Left ventricle myocardium superior (tissue), 1 donor: Measurements from ENCODE around the gene DPYD. TPM values are rescaled to one million over a fixed set of nuclear protein-coding genes. Genes with fewer than 3 reads are reported as not detected.

ENCODE experiments used
- ATAC-seq: fragments of 200-7000 bp; cut with Tn5 transposase; one replicate; pipeline ENCODE4 v1.9.1; 2020; ENCODE audit warnings: mild to moderate bottlenecking, moderate library complexity
- DNase-seq: peaks from one replicate; pipeline ENCODE4 v3.0.0-alpha.2; 2020
- intact Hi-C: fragments of 100-400 bp; cut with micrococcal nuclease; formaldehyde crosslinking; loops from one replicate; pipeline ENCODE4 v1.11.0; 2022
- total RNA-seq: library from RNA; stranded (reverse); fragmentation: NEBNext Ultra II Directional; extraction: Animal tissue kit (Norgen Biotek cat#: 25700); gene quantifications from one replicate; pipeline ENCODE4 v1.2.1, GENCODE V29; 2021
- donor health status: DM: no; HTN: yes; CAD: no; lungs with severe emphysema.

The DPYD gene
- total RNA-seq, 1 donor from 2014 or later, result 11.6 TPM

DNA sequence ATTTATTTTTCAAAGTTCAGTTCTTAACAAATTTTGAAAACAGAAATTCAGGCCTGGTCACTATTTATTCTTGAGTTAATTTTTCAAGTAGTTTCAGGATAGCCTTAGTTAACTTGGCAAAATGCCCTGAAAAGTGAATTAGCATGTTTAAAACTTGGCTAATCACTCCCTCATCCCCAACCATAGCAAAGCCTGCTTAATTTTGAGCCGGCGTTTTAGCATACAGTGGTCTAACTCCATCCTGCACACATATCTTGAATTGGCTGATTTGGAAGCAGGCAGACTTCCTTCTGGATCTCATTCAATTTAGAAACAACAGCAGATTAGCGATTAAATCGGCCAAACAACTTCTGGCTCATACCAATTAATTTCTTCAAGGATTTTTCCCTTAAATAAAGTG is 760.0 kb downstream of the DPYD start:
- intact Hi-C loops, result no loop called here
- DNase-seq (no peak), ATAC-seq (peak; percentile 30)

- intact Hi-C loops, result no loop called here
Observed at GRCh38 chr1:97159342-97159741, 761.5 kb downstream of the DPYD start.

DNA sequence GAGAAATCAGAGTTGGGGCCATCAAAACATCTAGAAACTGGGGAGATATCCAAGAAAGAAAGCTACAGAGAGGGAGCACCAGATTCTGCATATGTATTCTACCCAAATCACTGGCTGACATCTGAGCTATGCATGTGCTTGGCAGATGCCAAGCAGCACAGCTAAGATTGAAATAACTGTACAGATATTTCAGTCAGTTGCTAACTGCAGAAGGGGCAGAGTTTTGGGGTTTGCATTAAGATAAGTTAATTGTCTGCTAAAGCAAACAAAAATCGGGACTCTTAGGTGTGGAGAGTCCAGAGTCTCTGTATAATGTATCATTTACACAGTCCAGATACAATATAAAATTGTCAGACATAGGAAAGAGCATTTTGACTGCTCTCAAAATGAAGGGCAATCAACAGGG is 762.1 kb downstream of the DPYD start:
- ATAC-seq, result no peak
- no peak for DNase-seq
- intact Hi-C loops, result no loop called here

More at GRCh38 chr1:97159342-97159741, 761.5 kb downstream of the DPYD start:
- no peak for DNase-seq
- no peak for ATAC-seq

- intact Hi-C loops, result no loop called here
- ATAC-seq, result no peak
- DNase-seq, result no peak
Observed at GRCh38 chr1:97157991-97158390, 762.8 kb downstream of the DPYD start.

- ATAC-seq (no peak), DNase-seq (no peak)
- intact Hi-C loops, result no loop called here
Observed at GRCh38 chr1:97151651-97152050, 769.2 kb downstream of the DPYD start.

DNA sequence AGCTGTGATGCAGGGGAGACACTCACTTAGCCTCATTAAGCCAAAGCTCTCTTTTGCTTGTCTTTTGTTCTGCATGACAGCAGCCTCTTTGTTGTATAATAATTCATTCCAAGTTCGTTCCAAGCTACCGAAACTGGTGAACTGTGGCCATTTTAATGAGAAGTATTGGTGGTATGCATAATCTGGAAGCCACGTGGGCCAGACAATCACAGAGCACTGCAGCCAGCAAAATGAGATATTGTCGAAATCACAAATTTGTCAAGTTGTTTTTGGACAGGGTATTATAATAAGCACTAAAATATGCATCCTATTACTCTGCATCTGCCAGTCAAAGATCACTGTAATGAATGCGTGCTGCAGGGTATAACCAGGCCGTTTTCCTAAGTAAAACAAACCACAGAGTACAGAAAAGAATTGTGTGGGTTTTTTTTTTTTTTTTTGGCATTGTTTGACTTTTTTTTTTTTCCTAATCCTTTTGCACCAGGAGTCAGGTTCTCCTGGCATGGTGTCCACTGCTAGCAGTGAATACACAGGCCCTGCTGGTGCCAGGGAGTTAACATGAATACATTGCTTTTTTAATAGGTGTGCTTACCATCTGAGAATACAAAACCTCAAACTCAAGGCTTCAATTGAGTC is 775.4 kb downstream of the DPYD start:
- DNase-seq (no peak), ATAC-seq (no peak)
- intact Hi-C loops, result no loop called here

GRCh38 chr1:97144527-97144926 is 776.3 kb downstream of the DPYD start:
- ATAC-seq (no peak), DNase-seq (no peak)
- intact Hi-C loops, result no loop called here

DNA sequence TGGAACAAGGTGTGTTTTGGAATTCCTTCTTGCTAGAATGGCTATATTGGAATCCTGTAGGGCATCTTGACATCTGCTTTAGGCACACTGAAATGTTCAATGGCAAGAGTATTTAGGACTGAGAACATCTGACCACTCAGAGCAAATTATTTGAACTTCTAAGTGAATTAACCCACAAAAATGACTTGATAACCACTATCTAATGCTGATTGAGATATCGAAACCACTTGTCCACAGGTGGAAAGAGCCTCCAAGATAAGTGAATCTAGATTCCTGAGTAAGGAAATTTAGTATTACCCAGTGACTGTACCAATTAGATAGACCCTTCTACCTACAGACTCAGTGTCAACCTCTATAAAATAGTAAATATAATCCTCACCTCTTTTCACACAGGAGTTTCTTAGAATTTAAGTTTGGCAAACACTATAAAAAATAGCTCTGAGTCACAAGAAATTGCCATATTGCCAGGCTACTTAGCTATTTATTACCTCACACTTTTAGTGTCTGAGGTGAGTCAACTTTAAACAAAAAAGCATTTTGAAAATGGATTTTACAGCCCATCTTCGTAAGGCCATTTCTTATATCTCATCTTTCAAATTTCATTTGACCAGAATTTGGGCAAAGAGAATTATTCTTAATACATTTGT is 777.5 kb downstream of the DPYD start:
- intact Hi-C loops, result no loop called here
- ATAC-seq (no peak), DNase-seq (no peak)

GRCh38 chr1:97140611-97141010 is 780.2 kb downstream of the DPYD start:
- intact Hi-C loops, result no loop called here
- no peak for DNase-seq
- ATAC-seq, result no peak

DNA sequence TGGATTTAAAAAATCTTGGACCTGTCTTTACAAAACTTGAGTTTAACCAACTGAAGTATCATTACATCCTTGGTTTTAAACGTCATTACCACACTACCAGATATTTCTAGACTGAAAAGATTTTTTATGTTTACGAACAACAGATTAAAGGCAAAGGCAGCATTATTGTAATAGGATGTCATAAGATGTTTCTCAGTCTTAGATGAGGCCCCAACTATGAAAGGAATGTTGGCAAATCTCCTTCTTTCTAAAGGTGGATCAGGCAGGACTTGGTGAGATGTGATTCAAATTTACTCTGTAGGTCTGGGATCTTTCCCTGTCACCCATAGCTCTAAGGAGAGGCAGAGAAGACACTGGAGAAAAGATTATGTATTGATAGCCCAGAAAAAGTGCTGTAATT is 781.3 kb downstream of the DPYD start:
- intact Hi-C loops, result no loop called here
- DNase-seq (no peak), ATAC-seq (no peak)

GRCh38 chr1:97138515-97139032 is 782.3 kb downstream of the DPYD start:
- ATAC-seq, result peak; percentile 65
- intact Hi-C loops, result no loop called here

GRCh38 chr1:97137862-97138514 is 782.8 kb downstream of the DPYD start:
- intact Hi-C loops, result no loop called here
- ATAC-seq, result peak; percentile 96
- no peak for DNase-seq

More at GRCh38 chr1:97138515-97139032, 782.3 kb downstream of the DPYD start:
- DNase-seq, result no peak

- no peak for ATAC-seq
- intact Hi-C loops, result no loop called here
- DNase-seq, result no peak
Observed at GRCh38 chr1:97136996-97137395, 783.8 kb downstream of the DPYD start.

GRCh38 chr1:97135972-97136371 is 784.9 kb downstream of the DPYD start:
- DNase-seq, result no peak
- intact Hi-C loops, result no loop called here
- no peak for ATAC-seq

GRCh38 chr1:97128426-97128825 is 792.4 kb downstream of the DPYD start:
- intact Hi-C loops, result no loop called here
- ATAC-seq (no peak), DNase-seq (no peak)

DNA sequence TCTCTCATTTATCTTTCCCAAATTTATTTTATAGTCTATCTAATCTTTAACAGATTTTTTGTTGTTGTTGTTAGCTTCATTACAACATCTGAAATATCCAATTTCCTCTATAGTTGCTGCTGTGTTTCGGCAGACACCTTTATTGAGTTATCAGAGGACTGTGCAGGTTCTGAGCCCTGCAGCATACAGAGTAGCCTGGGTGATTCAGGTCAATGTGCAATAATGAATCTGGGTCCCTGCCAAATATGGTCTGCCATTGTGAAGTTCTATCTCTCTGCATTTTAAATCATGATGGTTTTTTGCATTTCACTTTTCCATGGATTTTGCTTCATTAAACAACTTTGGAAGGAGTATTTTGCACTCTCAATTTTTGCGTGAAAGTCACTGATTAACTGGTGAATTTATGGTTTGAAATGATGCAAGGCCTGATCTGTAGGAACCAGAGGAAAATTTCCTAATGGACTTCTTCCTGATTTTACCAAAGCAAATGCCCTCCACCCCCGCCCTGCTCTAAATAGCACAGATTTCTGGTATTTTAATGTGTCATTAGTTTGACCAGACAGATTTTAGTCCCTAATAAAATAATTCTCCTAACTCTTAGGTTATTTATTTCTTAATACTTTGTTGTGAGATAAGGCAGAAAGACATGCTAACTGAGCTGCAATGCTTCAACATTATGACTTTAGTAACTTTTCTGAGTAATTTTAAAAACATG is 797.0 kb downstream of the DPYD start:
- intact Hi-C loops, result no loop called here
- no peak for ATAC-seq
- DNase-seq, result no peak

DNA sequence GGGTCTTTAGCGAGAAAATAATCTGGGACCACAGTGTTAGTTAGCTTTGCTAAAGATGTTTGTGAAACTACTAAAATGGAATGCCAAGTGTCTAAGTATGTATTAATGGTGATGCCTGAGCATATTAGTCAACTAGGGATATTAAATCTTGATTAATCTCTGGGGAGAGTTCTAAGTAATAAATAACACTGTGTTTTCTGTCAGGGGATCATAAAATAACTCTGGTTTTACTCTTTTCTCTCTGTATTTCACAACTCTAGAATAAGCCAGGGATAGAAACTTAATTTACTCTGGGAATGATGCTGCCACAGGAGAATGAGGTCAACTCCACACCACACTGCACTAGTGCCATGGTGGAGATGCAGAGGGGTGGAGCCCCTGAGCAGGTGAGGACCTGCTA is 800.0 kb downstream of the DPYD start:
- DNase-seq (no peak), ATAC-seq (no peak)
- intact Hi-C loops, result no loop called here

DNA sequence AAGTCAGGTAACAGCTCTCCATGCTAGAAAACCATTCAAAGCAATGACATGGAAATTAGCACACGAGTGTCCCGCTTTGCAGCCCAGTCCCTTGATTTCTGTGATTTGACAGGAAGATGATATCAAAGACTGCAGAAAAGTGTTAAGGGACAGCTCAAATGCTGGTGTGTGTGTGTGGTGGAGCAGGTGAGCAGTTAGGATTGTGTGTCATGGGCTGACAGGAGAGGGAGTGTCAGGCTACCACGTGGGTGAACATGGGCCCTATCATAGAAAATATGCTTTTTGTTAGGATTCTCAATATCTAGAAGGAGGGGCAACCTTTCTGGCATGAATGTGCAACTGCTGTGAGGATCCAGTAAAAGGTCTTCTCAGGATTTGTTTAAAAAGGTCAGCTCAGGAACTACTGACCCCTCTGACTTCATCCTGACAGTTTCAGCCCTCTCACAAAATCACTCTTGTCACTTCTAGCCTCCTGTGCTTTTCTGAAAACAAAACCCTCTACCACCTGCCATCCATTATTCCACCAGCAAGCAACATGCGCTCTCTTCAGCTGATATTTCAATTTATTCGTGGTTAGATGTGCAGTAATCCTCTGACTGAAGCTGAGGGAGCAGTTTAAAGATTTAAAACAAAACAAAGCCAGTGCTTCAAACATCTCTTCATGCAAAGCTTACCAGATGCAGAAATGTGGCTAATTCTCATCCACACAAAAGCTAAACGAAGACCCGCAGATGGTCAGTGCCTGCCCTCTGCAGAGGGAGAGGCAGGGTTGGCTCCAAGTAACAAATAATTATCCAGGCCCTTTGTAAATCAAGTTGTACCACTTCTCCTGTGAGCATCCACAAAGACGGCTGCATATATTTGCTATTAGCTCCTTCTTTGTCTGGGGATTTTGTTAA is 801.3 kb downstream of the DPYD start:
- intact Hi-C loops, result no loop called here
- ATAC-seq (no peak), DNase-seq (no peak)

GRCh38 chr1:97114842-97115241 is 806.0 kb downstream of the DPYD start:
- DNase-seq (no peak), ATAC-seq (no peak)
- intact Hi-C loops, result no loop called here
